Body of pancreas (tissue), 4 donors: ENCODE results near the gene CCNL1. TPM values are rescaled to one million over a fixed set of nuclear protein-coding genes. Genes with fewer than 3 reads are reported as not detected.

ENCODE experiments used
- ATAC-seq: fragments of 150-250 bp; one replicate; pipeline ENCODE4 v1.9.1; 2016
- DNase-seq, 4 donors: peaks; one replicate each; pipeline ENCODE4 v3.0.0-alpha.2; 2019
- H3K27ac ChIP-seq, 4 donors: fragments of 200-600 bp; sonication (generic); 1 replicate in 3 of 4; 2 replicates in 1 of 4; pipeline versions ENCODE4 v1.5.1 to v1.6.1; 2016 to 2019; ENCODE audit warnings: mild to moderate bottlenecking in 1 of 4, mixed read lengths in 1 of 4, moderate library complexity in 1 of 4
- H3K27me3 ChIP-seq, 2 donors: fragments of 200-600 bp; sonication (generic); one replicate each; pipeline ENCODE4 v1.6.0; 2016; ENCODE audit warnings: mild to moderate bottlenecking in 1 of 2
- H3K36me3 ChIP-seq, 2 donors: fragments of 200-600 bp; sonication (generic); replicated peaks in 1 of 2; 2 replicates each; pipeline ENCODE4 v1.5.1; 2016; ENCODE audit warnings: low read depth in 2 of 2; ENCODE audit not compliant: insufficient read depth in 1 of 2
- H3K4me1 ChIP-seq: fragments of 200-600 bp; sonication (generic); one replicate; pipeline ENCODE4 v1.6.0; 2016
- H3K4me3 ChIP-seq, 2 donors: fragments of 200-600 bp; sonication (generic); 1 replicate in 1 of 2; 2 replicates in 1 of 2; pipeline ENCODE4 v1.5.1; 2016 to 2019
- H3K9me3 ChIP-seq, 3 donors: fragments of 200-600 bp; sonication (generic); 1 replicate in 2 of 3; 2 replicates in 1 of 3; pipeline ENCODE4 v1.5.1; 2016
- CTCF ChIP-seq, 7 experiments: fragments of 450-650 bp in 4 of 7; fragments of 200-600 bp in 3 of 7; sonication (generic) in 3 of 7; IDR thresholded peaks; one replicate each; pipeline ENCODE4 v1.5.1; 2016 to 2019; ENCODE audit warnings: antibody characterized with exemption in 7 of 7
- POLR2A ChIP-seq, 3 donors: fragments of 450-650 bp; IDR thresholded peaks; one replicate each; pipeline ENCODE4 v1.6.1; 2016; ENCODE audit warnings: antibody characterized with exemption in 3 of 3, mild to moderate bottlenecking in 2 of 3
- WGBS, 2 donors: methylation state at CpG; one replicate each; pipeline ENCODE4 v1.1.5; 2017; 5-methylcytosine and 5-hydroxymethylcytosine counted together
- intact Hi-C: fragments of 100-400 bp; cut with DNase I; formaldehyde crosslinking; loops from one replicate; pipeline ENCODE4 v1.15.1; 2023
- total RNA-seq, 2 donors: library from RNA; depleted of rRNA; stranded (reverse); fragments of >200 nt; gene quantifications; one replicate each; pipeline ENCODE4 v1.1.0, GENCODE V29; 2016

CCNL1 gene
- total RNA-seq, 2 donors from 2014 or later: 194 to 196 TPM

DNA sequence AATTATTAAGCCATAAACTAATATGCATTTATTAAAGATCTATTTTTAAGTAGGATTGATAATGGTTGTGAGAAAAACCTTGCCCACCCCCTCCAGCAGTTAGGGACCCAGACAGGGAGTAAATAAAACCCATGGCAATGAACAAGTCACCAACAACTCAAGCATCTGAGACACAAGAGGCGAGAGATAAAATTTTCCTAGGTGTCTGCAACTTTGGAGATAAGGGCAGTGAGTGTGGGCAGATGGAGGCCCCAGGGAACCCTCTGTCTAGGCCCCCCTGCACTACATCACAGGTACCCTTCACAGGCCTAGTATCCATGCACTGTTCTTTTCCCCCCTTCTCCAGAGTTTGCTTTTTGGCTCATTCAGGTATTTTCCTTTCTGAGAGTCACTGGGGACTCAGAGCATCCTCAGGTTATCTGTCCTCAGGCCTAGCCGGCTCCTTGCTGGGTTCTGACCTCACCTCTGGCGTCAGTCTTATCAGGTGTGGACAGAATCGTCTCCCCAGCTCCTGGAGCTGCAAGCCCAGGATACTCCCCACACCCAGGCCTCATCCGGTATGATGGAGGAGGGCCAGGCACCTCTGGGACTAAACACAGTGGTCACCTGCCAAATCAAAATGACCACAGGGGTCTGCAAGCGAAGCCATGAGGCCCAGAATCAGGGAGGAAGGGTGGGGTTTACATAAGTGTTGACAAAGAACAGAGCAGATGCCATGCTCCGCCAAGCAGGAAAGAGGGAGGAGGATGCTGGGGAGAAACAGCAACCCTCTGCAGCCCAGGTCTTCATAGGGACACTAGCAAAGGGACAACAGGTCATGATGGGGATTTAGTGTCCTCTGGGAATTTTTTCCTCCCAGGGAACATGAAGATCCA lies 50.4 kb downstream of the CCNL1 start:
- Histone ChIP-seq H3K36me3 (no peaks in the 10 kb centered on the region), H3K27me3 (no peaks in the 10 kb centered on the region), H3K27ac (no peak overlapping the region), H3K9me3 (no peaks in the 10 kb centered on the region), H3K4me1 (peaks cover 11% of the 10 kb centered on the region), H3K4me3 (no peak overlapping the region)
- DNase-seq: no peak
- WGBS, 2 donors: 77 to 87% methylated on average over 6 to 7 of the region's 7 CpGs
- intact Hi-C loops: no loop called here
- TF ChIP-seq POLR2A (IDR thresholded peaks at IDR 0.05) (no peak), CTCF (IDR thresholded peaks at IDR 0.05) (no peak)
- no peak for ATAC-seq

- Histone ChIP-seq H3K27ac (no peak overlapping the region), H3K4me1 (peaks cover 6% of the 10 kb centered on the region), H3K4me3 (no peak overlapping the region), H3K27me3 (no peaks in the 10 kb centered on the region), H3K36me3 (no peaks in the 10 kb centered on the region), H3K9me3 (no peaks in the 10 kb centered on the region)
- DNase-seq (no peak), ATAC-seq (no peak)
- WGBS, 2 donors: 49 to 70% methylated on average over 5 of the region's 5 CpGs
- intact Hi-C loops: no loop called here
- TF ChIP-seq POLR2A (IDR thresholded peaks at IDR 0.05) (no peak), CTCF (IDR thresholded peaks at IDR 0.05) (no peak)
Observed at GRCh38 chr3:157107644-157108133, 52.3 kb downstream of the CCNL1 start.

GRCh38 chr3:157107037-157107436 lies 52.9 kb downstream of the CCNL1 start:
- Histone ChIP-seq H3K4me3 (no peak overlapping the region), H3K9me3 (no peaks in the 10 kb centered on the region), H3K36me3 (no peaks in the 10 kb centered on the region), H3K27ac (no peak overlapping the region), H3K4me1 (peaks cover 6% of the 10 kb centered on the region), H3K27me3 (no peaks in the 10 kb centered on the region)
- no peak for TF ChIP-seq POLR2A (IDR thresholded peaks at IDR 0.05)
- no peak for TF ChIP-seq CTCF (IDR thresholded peaks at IDR 0.05)
- intact Hi-C loops: no loop called here
- no peak for ATAC-seq
- WGBS, 2 donors: 24 to 38% methylated on average over 2 of the region's 2 CpGs
- no peak for DNase-seq

DNA sequence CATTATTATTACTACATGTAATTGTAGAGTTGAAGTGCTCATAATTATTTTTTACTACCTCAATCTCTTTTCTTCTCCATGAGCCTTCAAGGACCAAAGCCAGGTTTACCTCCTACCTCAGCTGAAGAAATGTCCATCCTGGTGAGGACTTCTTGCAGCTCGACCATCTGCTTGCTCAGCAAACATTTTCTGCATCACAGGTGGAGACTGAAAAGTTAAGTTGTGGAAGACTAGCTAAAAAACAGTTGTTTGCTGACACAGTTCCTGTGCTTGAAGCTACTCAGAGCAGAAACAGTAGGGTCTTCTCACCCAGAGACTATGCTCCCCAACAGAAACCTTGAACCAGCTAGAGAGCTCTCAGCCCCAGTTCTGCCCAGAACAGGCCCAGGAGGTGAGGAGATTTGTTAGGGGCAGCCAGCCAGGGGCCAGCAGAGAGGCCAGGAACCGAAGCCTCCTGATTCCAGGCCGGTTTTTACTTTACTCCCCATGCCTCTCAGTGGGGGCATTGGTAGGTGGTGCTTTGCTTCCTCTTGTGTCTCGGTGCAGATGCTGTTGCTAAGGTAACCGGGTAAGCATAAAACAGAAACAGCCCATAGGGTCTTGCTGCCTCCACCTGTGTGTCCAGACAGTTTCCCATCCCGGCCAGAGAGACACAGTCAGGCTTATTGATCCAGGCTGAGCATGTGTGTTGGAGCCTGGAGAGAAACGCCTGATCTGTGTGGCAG lies 54.9 kb downstream of the CCNL1 start:
- no peak for TF ChIP-seq POLR2A (IDR thresholded peaks at IDR 0.05)
- TF ChIP-seq CTCF (IDR thresholded peaks at IDR 0.05): no peak
- intact Hi-C loops: no loop called here
- H3K27me3 ChIP-seq: no peaks in the 10 kb centered on the region
- ATAC-seq (no peak), DNase-seq (no peak)
- no peak overlapping the region for H3K27ac ChIP-seq
- no peaks in the 10 kb centered on the region for H3K9me3 ChIP-seq
- no peaks in the 10 kb centered on the region for H3K36me3 ChIP-seq
- H3K4me3 ChIP-seq: no peak overlapping the region
- WGBS, 2 donors: 74 to 77% methylated on average over 6 to 7 of the region's 7 CpGs
- H3K4me1 ChIP-seq: peaks cover 6% of the 10 kb centered on the region
